Spleen (tissue), 7 donors: ENCODE measurements around the gene OXT.

Experiments used
- POLR2A ChIP-seq, 3 donors: fragments of 450-650 bp; IDR thresholded peaks; one replicate each; pipeline ENCODE4 v1.5.1; 2017; ENCODE audit warnings: antibody characterized with exemption in 3 of 3, mild to moderate bottlenecking in 1 of 3
- POLR2AphosphoS5 ChIP-seq, 3 donors: sonication (generic); formaldehyde crosslinking; IDR thresholded peaks; one replicate each; pipeline ENCODE4 v1.5.1; 2017; ENCODE audit warnings: antibody characterized with exemption in 3 of 3
- TF ChIP-seq, protein P1 (sequence below), 11 experiments: fragments of 200-600 bp in 7 of 11; fragments of 450-650 bp in 4 of 11; sonication (generic) in 4 of 11; IDR thresholded peaks in 8 of 11; conservative IDR thresholded peaks in 3 of 11; 1 replicate in 7 of 11; 2 replicates in 4 of 11; pipeline versions ENCODE4 v1.4.0 to v1.8.0; 2016 to 2021; ENCODE audit warnings: antibody characterized with exemption in 11 of 11, inconsistent platforms in 4 of 11, mild to moderate bottlenecking in 1 of 11
- donor health status: DM: no; HTN: no; CAD: no; lungs with moderate emphysema.
- donor health status: DM: no; HTN: no; CAD: no.
- donor health status: DM: no; HTN: no; CAD: no.

DNA sequence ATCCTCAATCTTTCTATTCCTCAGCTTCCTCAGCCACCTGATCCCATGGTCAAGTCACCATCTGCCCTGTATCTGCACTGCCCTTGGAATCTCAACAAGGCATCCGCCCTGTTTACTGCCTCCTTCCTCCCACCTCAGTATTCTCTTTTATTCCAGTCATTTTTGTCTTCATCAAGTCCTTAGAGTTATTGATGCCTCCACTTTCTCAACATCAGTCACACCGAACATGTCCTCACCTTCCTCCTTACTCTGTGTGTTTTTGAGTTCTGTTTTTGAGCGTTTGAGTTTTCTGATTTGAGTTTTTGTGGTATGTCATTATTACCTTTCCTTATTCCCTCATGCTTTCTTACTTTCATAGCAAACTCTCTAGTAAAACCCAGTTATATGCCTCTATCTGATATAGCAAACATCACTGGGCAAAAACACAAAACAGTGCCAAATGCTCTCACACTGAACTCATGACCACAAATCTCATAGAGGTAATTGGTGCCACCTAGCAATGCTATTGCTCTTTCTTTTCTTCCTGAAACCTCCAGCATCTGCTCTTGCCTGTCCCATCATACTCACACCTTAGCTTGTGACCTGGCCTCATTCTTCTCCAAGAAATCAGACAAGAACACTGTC lies 39.8 kb upstream of the OXT start:
- TF ChIP-seq, protein P1, sequence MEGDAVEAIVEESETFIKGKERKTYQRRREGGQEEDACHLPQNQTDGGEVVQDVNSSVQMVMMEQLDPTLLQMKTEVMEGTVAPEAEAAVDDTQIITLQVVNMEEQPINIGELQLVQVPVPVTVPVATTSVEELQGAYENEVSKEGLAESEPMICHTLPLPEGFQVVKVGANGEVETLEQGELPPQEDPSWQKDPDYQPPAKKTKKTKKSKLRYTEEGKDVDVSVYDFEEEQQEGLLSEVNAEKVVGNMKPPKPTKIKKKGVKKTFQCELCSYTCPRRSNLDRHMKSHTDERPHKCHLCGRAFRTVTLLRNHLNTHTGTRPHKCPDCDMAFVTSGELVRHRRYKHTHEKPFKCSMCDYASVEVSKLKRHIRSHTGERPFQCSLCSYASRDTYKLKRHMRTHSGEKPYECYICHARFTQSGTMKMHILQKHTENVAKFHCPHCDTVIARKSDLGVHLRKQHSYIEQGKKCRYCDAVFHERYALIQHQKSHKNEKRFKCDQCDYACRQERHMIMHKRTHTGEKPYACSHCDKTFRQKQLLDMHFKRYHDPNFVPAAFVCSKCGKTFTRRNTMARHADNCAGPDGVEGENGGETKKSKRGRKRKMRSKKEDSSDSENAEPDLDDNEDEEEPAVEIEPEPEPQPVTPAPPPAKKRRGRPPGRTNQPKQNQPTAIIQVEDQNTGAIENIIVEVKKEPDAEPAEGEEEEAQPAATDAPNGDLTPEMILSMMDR (IDR thresholded peaks at IDR 0.05 in 8 of 11, conservative IDR thresholded peaks at IDR 0.05 in 3 of 11), result no peak
- TF ChIP-seq POLR2A (IDR thresholded peaks at IDR 0.05) (no peak), POLR2AphosphoS5 (IDR thresholded peaks at IDR 0.05) (no peak)
